ENCODE data around the gene TRPM2.
"Not testable (repeated sequence)": the region's sequence is repeated elsewhere in the genome, so short reads cannot be mapped to it uniquely, and the experiment has no call there.

The TRPM2 gene

DNA sequence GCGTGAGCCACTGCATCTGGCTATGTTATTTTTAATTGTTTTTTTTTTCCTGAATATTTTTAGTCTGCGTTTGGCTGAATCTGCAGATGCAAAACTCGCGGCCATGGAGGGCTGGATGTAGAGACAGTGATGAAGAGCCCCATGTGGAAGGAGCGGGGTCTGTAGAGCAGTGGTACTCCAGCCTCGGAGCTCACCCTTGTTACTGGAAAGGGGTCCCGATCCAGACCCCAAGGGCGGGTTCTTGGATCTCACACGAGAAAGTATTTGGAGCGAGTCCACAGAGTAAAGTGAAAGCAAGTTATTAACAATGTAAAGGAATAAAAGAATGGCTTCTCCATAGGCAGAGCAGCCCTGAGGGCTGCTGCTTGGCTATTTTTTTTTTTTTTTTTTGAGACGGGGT is 2.7 kb downstream of the TRPM2 start:
- no peak overlapping the region for H3K4me3 ChIP-seq (ENCODE audit: low read depth, low read length)
- CTCF ChIA-PET = no interaction called here
- POLR2A ChIA-PET = no interaction called here
- TF ChIP-seq, protein P1, sequence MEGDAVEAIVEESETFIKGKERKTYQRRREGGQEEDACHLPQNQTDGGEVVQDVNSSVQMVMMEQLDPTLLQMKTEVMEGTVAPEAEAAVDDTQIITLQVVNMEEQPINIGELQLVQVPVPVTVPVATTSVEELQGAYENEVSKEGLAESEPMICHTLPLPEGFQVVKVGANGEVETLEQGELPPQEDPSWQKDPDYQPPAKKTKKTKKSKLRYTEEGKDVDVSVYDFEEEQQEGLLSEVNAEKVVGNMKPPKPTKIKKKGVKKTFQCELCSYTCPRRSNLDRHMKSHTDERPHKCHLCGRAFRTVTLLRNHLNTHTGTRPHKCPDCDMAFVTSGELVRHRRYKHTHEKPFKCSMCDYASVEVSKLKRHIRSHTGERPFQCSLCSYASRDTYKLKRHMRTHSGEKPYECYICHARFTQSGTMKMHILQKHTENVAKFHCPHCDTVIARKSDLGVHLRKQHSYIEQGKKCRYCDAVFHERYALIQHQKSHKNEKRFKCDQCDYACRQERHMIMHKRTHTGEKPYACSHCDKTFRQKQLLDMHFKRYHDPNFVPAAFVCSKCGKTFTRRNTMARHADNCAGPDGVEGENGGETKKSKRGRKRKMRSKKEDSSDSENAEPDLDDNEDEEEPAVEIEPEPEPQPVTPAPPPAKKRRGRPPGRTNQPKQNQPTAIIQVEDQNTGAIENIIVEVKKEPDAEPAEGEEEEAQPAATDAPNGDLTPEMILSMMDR (IDR thresholded peaks at IDR 0.05; ENCODE audit: insufficient read depth, low read length, missing control alignments) = no peak
- DNase-seq (ENCODE audit: low read depth, low spot score) = no peak

DNA sequence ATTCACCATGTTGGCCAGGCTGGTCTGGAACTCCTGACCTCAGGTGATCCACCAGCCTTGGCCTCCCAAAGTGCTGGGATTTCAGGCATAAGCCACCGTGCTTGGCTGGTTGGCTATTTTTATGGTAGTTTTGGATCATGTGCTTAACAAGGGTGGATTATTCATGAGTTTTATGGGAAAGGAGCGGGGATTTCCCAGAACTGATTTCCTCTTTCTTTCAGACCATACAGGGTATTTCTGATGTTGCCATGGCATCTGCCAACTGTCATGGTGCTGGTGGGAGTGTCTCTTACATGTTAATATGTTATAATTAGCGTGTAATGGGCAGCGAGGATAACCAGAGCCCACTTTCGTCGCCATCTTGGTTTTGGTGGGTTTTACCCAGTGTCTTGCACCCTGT is 3.2 kb downstream of the TRPM2 start:
- no peak for DNase-seq (ENCODE audit: low read depth, low spot score)
- TF ChIP-seq, protein P1 (IDR thresholded peaks at IDR 0.05; ENCODE audit: insufficient read depth, low read length, missing control alignments) = no peak
- POLR2A ChIA-PET = no interaction called here
- CTCF ChIA-PET = no interaction called here
- H3K4me3 ChIP-seq (ENCODE audit: low read depth, low read length) = no peak overlapping the region

DNA sequence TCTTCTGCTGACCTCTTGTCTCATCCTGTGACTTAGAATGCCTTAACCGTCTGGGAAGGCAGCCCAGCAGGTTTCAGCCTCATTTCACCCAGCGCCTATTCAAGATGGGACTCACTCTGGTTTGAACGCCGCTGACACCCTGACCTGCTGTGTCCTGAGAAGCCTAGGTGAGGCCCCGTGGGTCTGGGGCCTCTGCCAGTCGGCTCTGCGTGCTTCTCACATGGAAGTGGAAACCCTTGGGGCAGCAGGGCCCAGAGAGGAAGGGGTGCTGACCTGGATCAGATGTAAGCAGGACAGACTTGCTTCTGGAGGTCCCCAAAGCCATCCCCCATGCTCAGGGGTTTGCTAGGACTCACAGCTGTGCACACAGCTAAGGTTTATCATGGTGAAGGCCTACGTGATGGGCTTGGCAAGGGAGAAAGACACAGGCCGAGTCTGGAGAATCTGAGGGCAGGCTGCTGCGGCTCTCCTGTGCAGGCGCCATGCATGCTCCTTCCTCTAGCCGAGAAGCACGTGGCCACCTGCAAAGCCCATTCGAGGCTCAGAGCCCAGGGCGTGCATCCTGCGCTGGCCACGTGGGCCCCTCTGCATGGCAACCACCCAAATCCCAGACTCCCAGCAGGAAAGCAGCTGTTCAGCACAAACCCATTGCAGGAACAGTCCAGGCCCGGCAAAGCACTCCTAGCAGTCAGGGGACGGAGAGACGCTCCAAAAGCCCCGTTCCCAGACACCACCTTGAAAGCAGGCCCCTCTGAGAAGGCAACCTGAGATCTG is 3.8 kb downstream of the TRPM2 start:
- TF ChIP-seq, protein P1 (IDR thresholded peaks at IDR 0.05; ENCODE audit: insufficient read depth, low read length, missing control alignments) = no peak
- no peak overlapping the region for H3K4me3 ChIP-seq (ENCODE audit: low read depth, low read length)
- no peak for DNase-seq (ENCODE audit: low read depth, low spot score)
- CTCF ChIA-PET = no interaction called here
- POLR2A ChIA-PET = no interaction called here

DNA sequence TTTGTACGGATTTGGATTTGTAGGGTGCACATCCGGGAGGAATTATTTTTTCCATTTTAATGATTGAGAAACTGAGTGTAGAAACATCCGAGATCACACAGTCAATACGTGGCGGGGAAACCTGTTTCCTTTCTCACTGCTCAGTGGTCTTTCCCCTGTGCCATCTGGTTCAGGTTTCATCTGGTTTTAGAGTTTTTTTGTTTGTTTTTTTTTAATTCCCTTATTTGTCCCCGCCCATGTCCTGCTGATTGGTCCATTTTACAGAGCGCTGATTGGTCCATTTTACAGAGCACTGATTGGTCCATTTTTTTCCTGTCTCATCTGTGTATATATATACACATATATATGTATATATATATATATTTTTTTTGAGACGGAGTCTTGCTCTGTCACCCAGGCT is 6.0 kb downstream of the TRPM2 start:
- ChIA-PET CTCF (no interaction called here), POLR2A (no interaction called here)
- H3K4me3 ChIP-seq (ENCODE audit: low read depth, low read length) = no peak overlapping the region
- TF ChIP-seq, protein P1 (IDR thresholded peaks at IDR 0.05; ENCODE audit: insufficient read depth, low read length, missing control alignments) = no peak
- DNase-seq (ENCODE audit: low read depth, low spot score) = no peak

DNA sequence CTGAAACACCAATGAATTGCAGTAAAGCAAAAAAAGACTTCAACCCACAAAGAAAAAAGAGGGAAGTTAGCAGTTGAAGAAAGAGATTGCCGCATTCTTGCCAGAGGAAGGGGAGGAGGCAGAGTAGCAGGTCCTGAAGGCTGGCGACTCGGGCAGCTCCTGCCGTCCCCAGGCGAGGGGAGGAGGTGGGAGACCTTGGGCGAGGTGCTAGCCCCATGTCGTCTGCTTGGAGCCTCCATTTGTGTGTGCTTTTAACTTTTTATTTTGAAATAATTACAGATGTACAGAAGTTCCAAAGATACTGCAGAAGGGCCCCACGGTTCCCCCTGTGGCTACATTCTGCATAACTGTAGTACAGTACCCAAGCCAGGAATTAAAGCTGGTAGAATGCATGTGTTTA is 6.7 kb downstream of the TRPM2 start:
- CTCF ChIA-PET = no interaction called here
- POLR2A ChIA-PET = interaction anchor here (0.7 kb wide), 1 partner anchor 42 kb away, joined by 3 read pairs; no protein-coding TSS in a partner anchor
- TF ChIP-seq, protein P1 (IDR thresholded peaks at IDR 0.05; ENCODE audit: insufficient read depth, low read length, missing control alignments) = no peak
- DNase-seq (ENCODE audit: low read depth, low spot score) = no peak
- H3K4me3 ChIP-seq (ENCODE audit: low read depth, low read length) = no peak overlapping the region

DNA sequence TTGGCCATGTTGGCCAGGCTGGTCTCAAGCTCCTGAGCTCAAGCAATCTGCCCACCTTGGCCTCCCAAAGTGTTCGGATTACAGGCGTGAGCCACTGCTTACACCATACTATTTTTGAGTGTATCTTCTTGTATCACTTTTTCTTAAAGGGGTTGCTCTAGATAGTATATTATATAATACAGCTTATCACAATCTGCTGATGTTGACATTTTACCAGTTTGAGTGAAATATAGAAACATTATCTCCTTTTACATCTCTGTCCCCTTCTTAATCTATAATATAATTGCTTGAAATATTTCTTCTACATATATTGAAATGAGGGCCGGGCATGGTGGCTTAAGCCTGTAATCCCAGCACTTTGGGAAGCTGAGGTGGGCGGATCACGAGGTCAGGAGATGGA is 8.5 kb downstream of the TRPM2 start:
- DNase-seq (ENCODE audit: low read depth, low spot score); POLR2A ChIA-PET; H3K4me3 ChIP-seq (ENCODE audit: low read depth, low read length); CTCF ChIA-PET: not testable (repeated sequence)

DNA sequence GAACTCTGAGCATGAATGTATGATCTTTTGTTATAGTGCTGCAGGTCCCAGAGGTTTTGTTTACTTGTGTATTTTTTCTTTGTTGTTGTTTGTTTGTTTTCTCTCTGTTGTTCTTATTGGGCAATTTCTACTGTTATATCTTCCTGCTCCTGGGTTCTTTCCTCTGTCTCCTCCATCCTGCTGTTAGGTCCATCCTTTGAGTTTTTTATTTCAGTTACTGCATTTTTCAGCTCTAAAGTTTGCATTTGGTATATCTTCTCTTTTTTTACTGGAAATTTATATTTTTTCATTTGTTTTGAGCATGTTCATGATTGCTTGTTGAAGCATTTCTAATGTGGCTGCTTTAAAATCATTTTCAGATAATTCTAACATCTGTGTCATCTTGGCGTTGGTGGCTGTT is 9.9 kb downstream of the TRPM2 start:
- ChIA-PET CTCF (no interaction called here), POLR2A (no interaction called here)
- TF ChIP-seq, protein P1 (IDR thresholded peaks at IDR 0.05; ENCODE audit: insufficient read depth, low read length, missing control alignments) = no peak
- H3K4me3 ChIP-seq (ENCODE audit: low read depth, low read length) = no peak overlapping the region
- no peak for DNase-seq (ENCODE audit: low read depth, low spot score)

All from AG04449 (cell line).